ENCODE results near the gene TOMM6.
"Not testable (repeated sequence)": the region's sequence is repeated elsewhere in the genome, so short reads cannot be mapped to it uniquely, and the experiment has no call there.

Gene TOMM6

GRCh38 chr6:41763470-41763869 is 24.0 kb upstream of the TOMM6 start:
- no peak for DNase-seq (ENCODE audit: low spot score)

- DNase-seq (ENCODE audit: low spot score): not testable (repeated sequence)
These were observed 21.3 kb upstream of the TOMM6 start for GRCh38 chr6:41766043-41766664.

GRCh38 chr6:41767112-41767833 is 20.2 kb upstream of the TOMM6 start:
- no peak for DNase-seq (ENCODE audit: low spot score)

GRCh38 chr6:41768545-41769308 is 18.8 kb upstream of the TOMM6 start:
- no peak for DNase-seq (ENCODE audit: low spot score)

GRCh38 chr6:41769376-41769775 is 18.1 kb upstream of the TOMM6 start:
- DNase-seq (ENCODE audit: low spot score): no peak

- DNase-seq (ENCODE audit: low spot score): no peak
These were observed 17.0 kb upstream of the TOMM6 start for GRCh38 chr6:41770381-41771057.

- DNase-seq (ENCODE audit: low spot score): no peak
These were observed 16.2 kb upstream of the TOMM6 start for GRCh38 chr6:41771058-41771983.

- DNase-seq (ENCODE audit: low spot score): no peak
These were observed 12.7 kb upstream of the TOMM6 start for GRCh38 chr6:41774841-41775240.

GRCh38 chr6:41775293-41775882 is 12.1 kb upstream of the TOMM6 start:
- no peak for DNase-seq (ENCODE audit: low spot score)

GRCh38 chr6:41777551-41778285 is 9.8 kb upstream of the TOMM6 start:
- DNase-seq (ENCODE audit: low spot score): no peak

- DNase-seq (ENCODE audit: low spot score): no peak
These were observed 8.6 kb upstream of the TOMM6 start for GRCh38 chr6:41778895-41779294.

GRCh38 chr6:41779336-41779735 is 8.2 kb upstream of the TOMM6 start:
- no peak for DNase-seq (ENCODE audit: low spot score)

GRCh38 chr6:41779788-41780550 is 7.5 kb upstream of the TOMM6 start, which contains the start of gene FRS3:
Gene FRS3 (minus strand): TSS chr6:41779900. CDS start chr6:41776987, 2,913 bp downstream.
- DNase-seq (ENCODE audit: low spot score): peak; percentile 99

GRCh38 chr6:41780551-41781365 is 6.7 kb upstream of the TOMM6 start, which contains the start of gene PRICKLE4:
Gene PRICKLE4 (plus strand): TSS chr6:41780782. CDS start chr6:41783474, 2,692 bp downstream.
- DNase-seq (ENCODE audit: low spot score): no peak

- DNase-seq (ENCODE audit: low spot score): no peak
These were observed 6.1 kb upstream of the TOMM6 start for GRCh38 chr6:41781366-41781730.

- no peak for DNase-seq (ENCODE audit: low spot score)
These were observed 4.3 kb upstream of the TOMM6 start for GRCh38 chr6:41783106-41783780.

GRCh38 chr6:41784581-41785171 is 2.8 kb upstream of the TOMM6 start:
- DNase-seq (ENCODE audit: low spot score): no peak

Measured in CD4-positive, alpha-beta T cell treated with Interleukin-2 at 100 ng/mL for 4 hours (primary cell).